SU-DHL-6 (cell line): ENCODE data around the gene GMDS.

ENCODE experiments used
- H2AFZ ChIP-seq: fragments of 200-600 bp; sonication (generic); 2 replicates; pipeline ENCODE4 v1.6.1; 2014; ENCODE audit warnings: low read depth, mild to moderate bottlenecking, moderate library complexity, mixed read lengths, antibody characterized with exemption, low read length; ENCODE audit not compliant: severe bottlenecking
- H3F3A ChIP-seq: fragments of 200-600 bp; shearing (Covaris generic); 2 replicates; pipeline ENCODE4 v1.6.0; 2016; ENCODE audit warnings: antibody characterized with exemption, mild to moderate bottlenecking; ENCODE audit not compliant: insufficient read depth
- H3K27ac ChIP-seq: fragments of 200-600 bp; sonication (generic); 2 replicates; pipeline ENCODE4 v1.5.1; 2016; ENCODE audit warnings: low read depth, mild to moderate bottlenecking, low read length, moderate library complexity, mixed read lengths
- H3K27me3 ChIP-seq: fragments of 200-600 bp; sonication (generic), shearing (Covaris generic); 2 replicates; pipeline ENCODE4 v1.6.0; 2014; ENCODE audit warnings: mild to moderate bottlenecking, low read length
- H3K36me3 ChIP-seq: fragments of 200-600 bp; sonication (generic); 2 replicates; pipeline ENCODE4 v1.6.1; 2014; ENCODE audit warnings: mild to moderate bottlenecking, low read length, mixed read lengths
- H3K4me2 ChIP-seq: fragments of 300-600, 200-600 bp; shearing (Covaris generic), sonication (generic); 2 replicates; pipeline ENCODE4 v1.6.0; 2014; ENCODE audit warnings: low read length, low read depth, mild to moderate bottlenecking; ENCODE audit not compliant: poor library complexity, severe bottlenecking
- H3K4me3 ChIP-seq: fragments of 200-600 bp; sonication (generic); 2 replicates; pipeline ENCODE4 v1.5.1; 2014; ENCODE audit warnings: antibody characterized with exemption, low read length, mild to moderate bottlenecking, mixed read lengths; ENCODE audit not compliant: insufficient read depth, poor library complexity, severe bottlenecking
- H3K79me2 ChIP-seq: fragments of 200-600 bp; sonication (generic); 2 replicates; pipeline ENCODE4 v1.6.1; 2014; ENCODE audit warnings: mild to moderate bottlenecking, low read length, moderate library complexity; ENCODE audit not compliant: insufficient read depth
- H3K9ac ChIP-seq: fragments of 200-600 bp; sonication (generic); 2 replicates; pipeline ENCODE4 v1.7.0; 2014; ENCODE audit warnings: mild to moderate bottlenecking, low read length
- H3K9me2 ChIP-seq: fragments of 200-600 bp; sonication (generic); replicated peaks from 2 replicates; pipeline ENCODE4 v1.6.1; 2014; ENCODE audit warnings: low read length; ENCODE audit not compliant: insufficient read depth
- H3K9me3 ChIP-seq: fragments of 200-600 bp; sonication (generic); 2 replicates; pipeline ENCODE4 v1.6.1; 2014; ENCODE audit warnings: low read length, mixed read lengths; ENCODE audit not compliant: insufficient read depth
- H4K20me1 ChIP-seq: fragments of 200-600 bp; sonication (generic); 2 replicates; pipeline ENCODE4 v1.6.1; 2014; ENCODE audit warnings: low read depth, mild to moderate bottlenecking, antibody characterized with exemption, low read length, moderate library complexity, mixed read lengths
- CTCF ChIP-seq: fragments of 200-600 bp; sonication (generic); IDR thresholded peaks from one replicate; pipeline ENCODE4 v1.5.1; 2017; ENCODE audit warnings: antibody characterized with exemption, mild to moderate bottlenecking, low read length, moderate library complexity; ENCODE audit not compliant: insufficient read depth, poor library complexity, severe bottlenecking
- EZH2phosphoT487 ChIP-seq: fragments of 200-600 bp; sonication (generic), shearing (Covaris generic); conservative IDR thresholded peaks from 2 replicates; pipeline ENCODE4 v1.6.1; 2018; ENCODE audit warnings: mild to moderate bottlenecking, antibody characterized with exemption, low read length, moderate library complexity, mixed read lengths

GMDS gene

GRCh38 chr6:1786455-1787453, 458.7 kb downstream of the GMDS start:
- TF ChIP-seq CTCF (no peak), EZH2phosphoT487 (no peak)
- H2AFZ ChIP-seq, result no peak overlapping the region
- no peaks in the 10 kb centered on the region for H3K9me3 ChIP-seq
- H3K9me2 ChIP-seq, result no peaks in the 10 kb centered on the region
- H3K36me3 ChIP-seq, result no peaks in the 10 kb centered on the region
- H3K4me3 ChIP-seq, result no peak overlapping the region
- H3F3A ChIP-seq, result no peaks in the 10 kb centered on the region
- no peak overlapping the region for H3K27ac ChIP-seq
- H3K9ac ChIP-seq, result no peak overlapping the region
- no peaks in the 10 kb centered on the region for H3K79me2 ChIP-seq
- H4K20me1 ChIP-seq, result no peaks in the 10 kb centered on the region
- no peak overlapping the region for H3K4me2 ChIP-seq
- H3K27me3 ChIP-seq, result no peaks in the 10 kb centered on the region

- H4K20me1 ChIP-seq, result no peaks in the 10 kb centered on the region
- no peak overlapping the region for H3K9ac ChIP-seq
- no peak overlapping the region for H2AFZ ChIP-seq
- H3K4me2 ChIP-seq, result no peak overlapping the region
- H3K9me2 ChIP-seq, result no peaks in the 10 kb centered on the region
- TF ChIP-seq EZH2phosphoT487 (no peak), CTCF (no peak)
- H3K36me3 ChIP-seq, result no peaks in the 10 kb centered on the region
- no peaks in the 10 kb centered on the region for H3K79me2 ChIP-seq
- no peak overlapping the region for H3K27ac ChIP-seq
- no peaks in the 10 kb centered on the region for H3K9me3 ChIP-seq
- H3K27me3 ChIP-seq, result no peaks in the 10 kb centered on the region
- no peak overlapping the region for H3K4me3 ChIP-seq
- H3F3A ChIP-seq, result no peaks in the 10 kb centered on the region
Observed at GRCh38 chr6:1784422-1784884, 461.0 kb downstream of the GMDS start.

GRCh38 chr6:1781817-1782184, 463.6 kb downstream of the GMDS start:
- Histone ChIP-seq H3K27me3 (no peaks in the 10 kb centered on the region), H3K36me3 (no peaks in the 10 kb centered on the region), H3K27ac (no peak overlapping the region), H3K9me3 (no peaks in the 10 kb centered on the region), H3K9me2 (no peaks in the 10 kb centered on the region), H3K79me2 (no peaks in the 10 kb centered on the region), H3K4me3 (no peak overlapping the region), H3K9ac (no peak overlapping the region), H3K4me2 (no peak overlapping the region), H2AFZ (no peak overlapping the region), H3F3A (no peaks in the 10 kb centered on the region), H4K20me1 (no peaks in the 10 kb centered on the region)
- TF ChIP-seq EZH2phosphoT487, result no peak
- no peak for TF ChIP-seq CTCF
